NCI-H2196 (cell line): Measurements from ENCODE around the gene SCUBE1.
"Not testable (repeated sequence)": the region's sequence is repeated elsewhere in the genome, so short reads cannot be mapped to it uniquely, and the experiment has no call there.

Source experiments
- DNase-seq: peaks from one replicate; lab custom pipeline; 2025; ENCODE audit not compliant: unreplicated experiment; lab: John Stamatoyannopoulos, UW

The SCUBE1 gene

GRCh38 chr22:43281394-43281793, 61.8 kb downstream of the SCUBE1 start:
- no peak for DNase-seq

GRCh38 chr22:43280523-43280886, 62.7 kb downstream of the SCUBE1 start:
- DNase-seq, result not testable (repeated sequence)

GRCh38 chr22:43279867-43280522, 63.2 kb downstream of the SCUBE1 start:
- DNase-seq, result no peak

- DNase-seq, result peak; percentile 19
Observed at GRCh38 chr22:43277987-43278601, 65.1 kb downstream of the SCUBE1 start.

GRCh38 chr22:43277091-43277490, 66.1 kb downstream of the SCUBE1 start:
- DNase-seq, result no peak

GRCh38 chr22:43276321-43276720, 66.9 kb downstream of the SCUBE1 start:
- no peak for DNase-seq

GRCh38 chr22:43275545-43276317, 67.4 kb downstream of the SCUBE1 start:
- no peak for DNase-seq

GRCh38 chr22:43274595-43275240, 68.5 kb downstream of the SCUBE1 start:
- no peak for DNase-seq

- DNase-seq, result peak; percentile 70
Observed at GRCh38 chr22:43273902-43274484, 69.2 kb downstream of the SCUBE1 start.

GRCh38 chr22:43272869-43273318, 70.3 kb downstream of the SCUBE1 start:
- no peak for DNase-seq

GRCh38 chr22:43272301-43272700, 70.9 kb downstream of the SCUBE1 start:
- DNase-seq, result no peak

- DNase-seq, result no peak
Observed at GRCh38 chr22:43270949-43271348, 72.2 kb downstream of the SCUBE1 start.

GRCh38 chr22:43270314-43270908, 72.8 kb downstream of the SCUBE1 start:
- DNase-seq, result no peak

- DNase-seq, result no peak
Observed at GRCh38 chr22:43269646-43270045, 73.5 kb downstream of the SCUBE1 start.

GRCh38 chr22:43269246-43269645, 73.9 kb downstream of the SCUBE1 start:
- no peak for DNase-seq

GRCh38 chr22:43267981-43268660, 75.1 kb downstream of the SCUBE1 start:
- DNase-seq, result no peak

- no peak for DNase-seq
Observed at GRCh38 chr22:43267332-43267980, 75.7 kb downstream of the SCUBE1 start.

GRCh38 chr22:43266076-43266475, 77.1 kb downstream of the SCUBE1 start:
- no peak for DNase-seq

GRCh38 chr22:43263645-43264514, 79.3 kb downstream of the SCUBE1 start:
- DNase-seq, result no peak
